Activated CD4-positive, alpha-beta T cell treated with anti-CD3 and anti-CD28 coated beads, Interleukin-2, amount 10 ng/mL, durations not matched to agents 7 days and 5 days (primary cell): ENCODE results near the gene CDH4. TPM values are rescaled to one million over a fixed set of nuclear protein-coding genes. Genes with fewer than 3 reads are reported as not detected.

ENCODE experiments used
- CTCF ChIA-PET: fragments of 350-600 bp; sonication (Branson Sonifier 250); formaldehyde crosslinking; loops from one replicate; lab custom pipeline; 2021; ENCODE audit warnings: antibody characterized with exemption; lab: Charles Lee
- POLR2A ChIA-PET: fragments of 350-600 bp; sonication (Branson Sonifier 250); formaldehyde crosslinking; loops from one replicate; lab custom pipeline; 2021; ENCODE audit warnings: antibody characterized with exemption; lab: Charles Lee
- DNase-seq: peaks from one replicate; pipeline ENCODE4 v3.0.0-alpha.2; 2020
- H3K27ac Mint-ChIP-seq: one replicate; pipeline ENCODE4 v1.8.0; 2021; ENCODE audit warnings: mild to moderate bottlenecking, moderate library complexity, mixed read lengths
- H3K27me3 Mint-ChIP-seq: one replicate; pipeline ENCODE4 v1.8.0; 2021; ENCODE audit warnings: mixed read lengths
- H3K36me3 Mint-ChIP-seq: one replicate; pipeline ENCODE4 v1.8.0; 2021; ENCODE audit warnings: low read depth, mixed read lengths
- H3K4me1 Mint-ChIP-seq: one replicate; pipeline ENCODE4 v1.8.0; 2021; ENCODE audit warnings: mixed read lengths
- H3K4me3 Mint-ChIP-seq: one replicate; pipeline ENCODE4 v1.8.0; 2021; ENCODE audit warnings: mild to moderate bottlenecking, moderate library complexity, mixed read lengths
- H3K9me3 Mint-ChIP-seq: one replicate; pipeline ENCODE4 v1.8.0; 2021; ENCODE audit warnings: mixed read lengths
- total RNA-seq, 2 experiments: library from RNA; stranded (reverse); gene quantifications; one replicate each; pipeline ENCODE4 v1.2.3, GENCODE V29; 2021

The CDH4 gene
- total RNA-seq, 2 experiments from 2014 or later = not detected

DNA sequence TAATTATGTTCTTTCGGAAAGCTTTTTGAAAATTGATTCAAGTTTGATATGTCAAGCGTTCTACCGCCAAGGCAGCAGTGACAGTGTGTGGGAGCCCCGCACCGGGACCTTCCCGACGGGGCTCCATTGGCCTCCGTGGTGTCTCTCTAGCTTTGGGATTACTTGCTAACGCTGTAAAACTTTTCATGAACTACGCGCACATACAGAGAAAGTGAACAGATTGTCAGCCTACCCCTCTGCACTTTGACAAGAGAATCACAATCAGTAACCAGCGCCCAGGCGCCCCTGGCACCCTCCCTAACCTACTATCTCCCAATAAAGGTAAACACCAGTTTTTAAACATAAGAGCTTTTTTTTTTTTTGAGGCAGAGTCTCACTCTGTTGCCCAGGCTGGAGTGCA is 274.8 kb downstream of the CDH4 start:
- H3K9me3 Mint-ChIP-seq = no peaks in the 10 kb centered on the region
- no peak for DNase-seq
- H3K36me3 Mint-ChIP-seq = no peaks in the 10 kb centered on the region
- ChIA-PET CTCF (no interaction called here), POLR2A (no interaction called here)
- H3K4me1 Mint-ChIP-seq = no peaks in the 10 kb centered on the region
- no peak overlapping the region for H3K27ac Mint-ChIP-seq
- H3K27me3 Mint-ChIP-seq = no peaks in the 10 kb centered on the region
- no peak overlapping the region for H3K4me3 Mint-ChIP-seq

GRCh38 chr20:61527626-61528025 is 275.6 kb downstream of the CDH4 start:
- ChIA-PET CTCF (no interaction called here), POLR2A (interaction anchor here (0.7 kb wide), 1 partner anchor 33 kb away, joined by 5 read pairs; no protein-coding TSS in a partner anchor)
- H3K27ac Mint-ChIP-seq = no peak overlapping the region
- H3K36me3 Mint-ChIP-seq = no peaks in the 10 kb centered on the region
- H3K4me3 Mint-ChIP-seq = no peak overlapping the region
- DNase-seq = no peak
- H3K9me3 Mint-ChIP-seq = no peaks in the 10 kb centered on the region
- H3K4me1 Mint-ChIP-seq = no peaks in the 10 kb centered on the region
- H3K27me3 Mint-ChIP-seq = no peaks in the 10 kb centered on the region

DNA sequence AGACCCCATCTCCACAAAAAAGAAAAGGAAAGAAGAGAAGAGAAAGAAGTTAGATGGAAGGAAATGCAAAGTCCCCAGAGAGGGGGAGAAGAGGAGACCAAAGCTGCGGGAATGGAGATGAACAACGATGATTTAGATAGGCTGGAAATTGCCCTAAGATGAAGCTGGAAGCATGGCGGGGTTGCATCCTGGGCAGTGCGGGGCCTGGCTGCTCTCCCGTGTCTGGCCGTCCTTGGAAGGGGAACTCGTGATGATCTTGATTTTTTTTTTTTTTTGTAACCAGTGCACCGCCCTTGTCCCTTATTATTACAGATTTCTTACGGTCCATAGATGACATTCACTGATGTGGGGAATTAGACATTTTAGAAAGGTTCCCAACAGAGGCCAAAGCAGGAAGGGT is 276.5 kb downstream of the CDH4 start:
- no peaks in the 10 kb centered on the region for H3K36me3 Mint-ChIP-seq
- ChIA-PET CTCF (no interaction called here), POLR2A (no interaction called here)
- H3K27me3 Mint-ChIP-seq = no peaks in the 10 kb centered on the region
- no peaks in the 10 kb centered on the region for H3K9me3 Mint-ChIP-seq
- no peak for DNase-seq
- H3K4me1 Mint-ChIP-seq = no peaks in the 10 kb centered on the region
- no peak overlapping the region for H3K4me3 Mint-ChIP-seq
- no peak overlapping the region for H3K27ac Mint-ChIP-seq

DNA sequence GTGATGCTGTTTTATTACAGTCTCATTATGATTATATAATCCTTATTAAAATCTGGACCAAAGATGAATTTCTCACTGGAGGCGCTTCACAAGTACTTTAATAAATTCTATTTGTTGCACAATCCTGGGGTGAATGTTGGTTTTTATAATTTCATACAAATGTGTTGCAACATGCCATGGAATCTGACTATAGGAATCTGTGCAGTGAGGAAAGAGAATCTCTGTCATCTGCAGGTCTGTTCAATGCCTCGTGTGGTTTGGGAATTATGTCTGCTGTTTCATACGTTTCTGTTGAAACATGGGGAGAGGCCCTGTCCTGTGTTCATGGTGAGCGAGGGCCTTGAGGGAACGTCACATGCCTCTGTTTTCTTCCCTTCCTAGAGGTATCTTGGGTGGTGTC is 277.3 kb downstream of the CDH4 start:
- Mint-ChIP-seq H3K27me3 (no peaks in the 10 kb centered on the region), H3K4me3 (no peak overlapping the region), H3K27ac (no peak overlapping the region), H3K36me3 (no peaks in the 10 kb centered on the region), H3K9me3 (no peaks in the 10 kb centered on the region), H3K4me1 (no peaks in the 10 kb centered on the region)
- CTCF ChIA-PET = interaction anchor here (0.6 kb wide), 1 partner anchor 10 kb away, joined by 3 read pairs; no protein-coding TSS in a partner anchor
- POLR2A ChIA-PET = no interaction called here
- no peak for DNase-seq

GRCh38 chr20:61531553-61532345 is 279.7 kb downstream of the CDH4 start:
- CTCF ChIA-PET = no interaction called here
- POLR2A ChIA-PET = no interaction called here
- no peak for DNase-seq
- no peaks in the 10 kb centered on the region for H3K4me1 Mint-ChIP-seq
- no peaks in the 10 kb centered on the region for H3K27me3 Mint-ChIP-seq
- no peaks in the 10 kb centered on the region for H3K9me3 Mint-ChIP-seq
- no peak overlapping the region for H3K27ac Mint-ChIP-seq
- no peaks in the 10 kb centered on the region for H3K36me3 Mint-ChIP-seq
- no peak overlapping the region for H3K4me3 Mint-ChIP-seq

- Mint-ChIP-seq H3K4me1 (no peaks in the 10 kb centered on the region), H3K27me3 (no peaks in the 10 kb centered on the region), H3K9me3 (peaks cover 3% of the 10 kb centered on the region), H3K27ac (no peak overlapping the region), H3K4me3 (no peak overlapping the region), H3K36me3 (no peaks in the 10 kb centered on the region)
- ChIA-PET CTCF (no interaction called here), POLR2A (no interaction called here)
- no peak for DNase-seq
Measured at GRCh38 chr20:61532736-61533135, 280.7 kb downstream of the CDH4 start.

- Mint-ChIP-seq H3K9me3 (peaks cover 3% of the 10 kb centered on the region), H3K36me3 (no peaks in the 10 kb centered on the region), H3K4me1 (no peaks in the 10 kb centered on the region), H3K4me3 (no peak overlapping the region), H3K27ac (no peak overlapping the region), H3K27me3 (no peaks in the 10 kb centered on the region)
- DNase-seq = no peak
- POLR2A ChIA-PET = no interaction called here
- CTCF ChIA-PET = no interaction called here
Measured at GRCh38 chr20:61533231-61533631, 281.2 kb downstream of the CDH4 start.

DNA sequence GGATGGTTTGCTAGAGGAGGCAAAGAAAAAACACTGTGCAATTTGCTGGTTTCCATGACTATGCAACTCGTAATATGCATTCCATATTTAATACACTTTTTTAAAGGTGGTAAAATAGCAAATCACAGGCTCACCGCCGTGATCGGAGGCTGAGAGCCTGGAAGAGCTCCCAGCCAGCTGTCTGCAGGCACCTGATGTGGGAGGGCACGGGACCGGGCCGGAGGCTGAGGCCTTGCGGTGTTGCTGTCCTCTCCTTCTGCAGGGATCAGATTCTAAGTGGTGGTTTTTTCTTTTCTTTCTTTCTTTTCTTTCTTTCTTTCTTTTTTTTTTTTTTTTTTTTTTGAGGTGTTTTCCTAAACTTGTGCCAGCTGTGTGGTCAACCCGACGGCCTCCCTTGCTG is 282.3 kb downstream of the CDH4 start:
- ChIA-PET CTCF (no interaction called here), POLR2A (no interaction called here)
- H3K27me3 Mint-ChIP-seq = no peaks in the 10 kb centered on the region
- DNase-seq = no peak
- no peak overlapping the region for H3K27ac Mint-ChIP-seq
- no peaks in the 10 kb centered on the region for H3K36me3 Mint-ChIP-seq
- H3K4me3 Mint-ChIP-seq = no peak overlapping the region
- H3K9me3 Mint-ChIP-seq = peaks cover 3% of the 10 kb centered on the region
- H3K4me1 Mint-ChIP-seq = no peaks in the 10 kb centered on the region

DNA sequence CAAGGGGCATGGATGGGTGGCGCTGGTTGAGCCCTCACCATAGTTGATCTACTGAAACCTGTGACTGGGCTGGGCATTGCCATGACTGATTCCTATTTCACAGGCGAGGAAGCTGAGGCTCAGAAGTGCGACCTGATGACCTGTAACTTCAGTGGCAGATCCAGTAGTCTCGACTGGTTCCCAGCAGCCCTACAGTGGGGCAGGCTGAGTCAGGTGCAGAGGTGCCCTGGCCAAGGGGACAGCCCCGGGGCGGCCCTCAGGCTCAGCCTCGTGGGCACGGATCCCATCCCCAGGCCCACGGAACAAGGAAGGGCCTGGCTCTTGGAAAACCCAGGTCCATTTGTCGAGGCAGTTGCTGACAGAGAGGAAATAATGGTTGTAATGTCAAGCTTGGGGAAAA is 283.0 kb downstream of the CDH4 start:
- POLR2A ChIA-PET = no interaction called here
- Mint-ChIP-seq H3K4me3 (no peak overlapping the region), H3K36me3 (no peaks in the 10 kb centered on the region)

DNA sequence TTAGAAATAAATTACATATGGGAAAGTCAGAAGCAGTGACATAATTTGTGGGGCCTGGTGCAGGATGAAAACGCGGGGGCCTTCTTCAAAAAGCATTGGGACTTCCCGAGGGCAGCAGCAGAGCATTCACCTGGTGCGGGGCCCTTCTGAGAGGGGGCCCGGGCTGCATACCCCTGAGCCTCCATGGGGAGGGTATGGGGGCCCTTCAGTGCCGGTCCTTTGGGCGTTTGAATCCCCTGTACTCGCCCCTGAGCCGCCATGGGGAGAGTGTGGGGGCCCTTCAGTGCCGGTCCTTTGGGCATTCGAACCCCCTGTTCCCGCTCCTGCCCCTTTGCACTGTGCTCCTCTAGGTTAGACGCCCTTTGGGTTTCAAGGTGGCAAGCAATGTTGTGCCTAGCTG is 283.5 kb downstream of the CDH4 start:
- Mint-ChIP-seq H3K27ac (no peak overlapping the region), H3K36me3 (no peaks in the 10 kb centered on the region), H3K9me3 (peaks cover 3% of the 10 kb centered on the region), H3K27me3 (no peaks in the 10 kb centered on the region), H3K4me3 (no peak overlapping the region), H3K4me1 (no peaks in the 10 kb centered on the region)
- no peak for DNase-seq
- CTCF ChIA-PET = no interaction called here
- POLR2A ChIA-PET = no interaction called here

More for the DNA sequence above, 283.0 kb downstream of the CDH4 start:
- no peaks in the 10 kb centered on the region for H3K4me1 Mint-ChIP-seq
- H3K9me3 Mint-ChIP-seq = peaks cover 3% of the 10 kb centered on the region
- no peak overlapping the region for H3K27ac Mint-ChIP-seq
- no peak for DNase-seq
- CTCF ChIA-PET = no interaction called here
- H3K27me3 Mint-ChIP-seq = no peaks in the 10 kb centered on the region

GRCh38 chr20:61535956-61536355 is 283.9 kb downstream of the CDH4 start:
- H3K4me3 Mint-ChIP-seq = no peak overlapping the region
- no peak for DNase-seq
- no peak overlapping the region for H3K27ac Mint-ChIP-seq
- no peaks in the 10 kb centered on the region for H3K36me3 Mint-ChIP-seq
- peaks cover 3% of the 10 kb centered on the region for H3K9me3 Mint-ChIP-seq
- POLR2A ChIA-PET = no interaction called here
- H3K4me1 Mint-ChIP-seq = no peaks in the 10 kb centered on the region
- CTCF ChIA-PET = no interaction called here
- no peaks in the 10 kb centered on the region for H3K27me3 Mint-ChIP-seq

- ChIA-PET POLR2A (no interaction called here), CTCF (no interaction called here)
- no peak overlapping the region for H3K4me3 Mint-ChIP-seq
- H3K27me3 Mint-ChIP-seq = no peaks in the 10 kb centered on the region
- DNase-seq = no peak
- no peak overlapping the region for H3K27ac Mint-ChIP-seq
- H3K4me1 Mint-ChIP-seq = no peaks in the 10 kb centered on the region
- peaks cover 3% of the 10 kb centered on the region for H3K9me3 Mint-ChIP-seq
- no peaks in the 10 kb centered on the region for H3K36me3 Mint-ChIP-seq
Measured at GRCh38 chr20:61536671-61537070, 284.6 kb downstream of the CDH4 start.

DNA sequence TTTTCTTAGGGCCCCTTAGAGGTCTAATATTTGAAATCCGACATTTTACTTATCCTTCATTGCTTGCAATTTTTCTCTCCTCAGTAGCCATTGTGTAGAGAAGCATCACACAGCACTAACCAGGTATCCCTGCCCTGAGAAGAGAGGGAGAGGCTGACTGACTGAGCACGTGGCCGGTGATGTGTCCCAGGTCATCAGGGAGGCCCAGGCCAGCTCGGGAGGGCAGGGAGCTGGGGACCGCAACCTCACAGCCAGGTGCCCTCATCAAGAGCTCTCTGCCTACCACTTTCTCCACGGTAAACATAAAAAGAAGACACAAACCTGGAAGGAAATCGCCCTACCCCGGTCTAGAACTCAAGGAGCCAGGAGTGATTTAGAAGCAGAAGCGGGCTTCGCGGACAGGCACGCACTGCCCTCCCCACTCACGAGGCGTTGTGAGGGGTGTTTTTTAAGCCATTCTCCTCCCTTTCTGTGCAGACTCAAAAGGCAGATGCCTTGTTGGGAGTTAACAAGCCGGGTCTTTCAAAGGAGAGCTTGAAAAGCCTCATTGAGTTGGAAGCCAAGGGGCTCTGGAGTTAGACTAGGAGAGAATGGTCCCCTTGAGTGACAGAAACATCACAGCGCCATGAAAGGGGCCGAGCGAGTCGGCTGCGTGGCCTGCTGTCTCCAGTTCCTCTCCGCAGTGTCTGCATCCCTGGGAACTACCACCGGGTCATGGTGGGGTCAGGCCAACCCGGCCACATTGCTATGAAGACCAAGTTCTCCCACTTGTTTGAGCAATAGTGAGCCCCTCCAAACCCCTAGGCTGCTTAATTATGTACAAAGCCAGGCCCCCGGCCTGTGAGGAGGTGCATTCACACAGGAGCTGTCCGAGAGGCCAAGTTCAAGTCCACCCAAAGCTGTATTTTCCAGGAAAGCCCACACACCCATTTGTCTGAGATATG is 285.4 kb downstream of the CDH4 start:
- POLR2A ChIA-PET = no interaction called here
- Mint-ChIP-seq H3K27ac (no peak overlapping the region), H3K36me3 (no peaks in the 10 kb centered on the region), H3K4me3 (no peak overlapping the region), H3K9me3 (peaks cover 6% of the 10 kb centered on the region), H3K27me3 (no peaks in the 10 kb centered on the region), H3K4me1 (no peaks in the 10 kb centered on the region)
- no peak for DNase-seq
- CTCF ChIA-PET = no interaction called here
